ENCODE data around the gene KIAA0825.
"Not testable (repeated sequence)": the region's sequence is repeated elsewhere in the genome, so short reads cannot be mapped to it uniquely, and the experiment has no call there.

KIAA0825 gene

GRCh38 chr5:94618493-94619328 is at the start of gene KIAA0825, which contains the start of gene SLF1:
KIAA0825 (minus strand) TSS chr5:94618604; CDS start chr5:94537126, 81,478 bp downstream.
SLF1 (plus strand) TSS chr5:94618669; CDS start chr5:94628811, 10,142 bp downstream.
- DNase-seq, result peak; percentile 72

GRCh38 chr5:94667937-94668336 is 49.5 kb upstream of the KIAA0825 start:
- DNase-seq, result no peak

GRCh38 chr5:94661086-94661485 is 42.7 kb upstream of the KIAA0825 start:
- no peak for DNase-seq

- DNase-seq, result no peak
These were observed 42.1 kb upstream of the KIAA0825 start for GRCh38 chr5:94660506-94660905.

- no peak for DNase-seq
These were observed 39.9 kb upstream of the KIAA0825 start for GRCh38 chr5:94658272-94658671.

GRCh38 chr5:94649874-94650273 is 31.5 kb upstream of the KIAA0825 start:
- DNase-seq, result no peak

GRCh38 chr5:94646758-94647157 is 28.4 kb upstream of the KIAA0825 start:
- no peak for DNase-seq

GRCh38 chr5:94645053-94645452 is 26.6 kb upstream of the KIAA0825 start:
- no peak for DNase-seq

- DNase-seq, result no peak
These were observed 21.8 kb upstream of the KIAA0825 start for GRCh38 chr5:94640176-94640575.

GRCh38 chr5:94632024-94632423 is 13.6 kb upstream of the KIAA0825 start:
- DNase-seq, result no peak

- DNase-seq, result no peak
These were observed 8.8 kb upstream of the KIAA0825 start for GRCh38 chr5:94627191-94627590.

GRCh38 chr5:94623877-94624276 is 5.5 kb upstream of the KIAA0825 start:
- no peak for DNase-seq

GRCh38 chr5:94623011-94623410 is 4.6 kb upstream of the KIAA0825 start:
- no peak for DNase-seq

GRCh38 chr5:94621763-94622162 is 3.4 kb upstream of the KIAA0825 start:
- no peak for DNase-seq

GRCh38 chr5:94620256-94620655 is 1.9 kb upstream of the KIAA0825 start:
- DNase-seq, result no peak

GRCh38 chr5:94618029-94618492 is 343 bp downstream of the KIAA0825 start:
- peak; percentile 23 for DNase-seq

- no peak for DNase-seq
These were observed 2.5 kb downstream of the KIAA0825 start for GRCh38 chr5:94615862-94616261.

GRCh38 chr5:94614156-94614805 is 4.1 kb downstream of the KIAA0825 start:
- DNase-seq, result no peak

GRCh38 chr5:94613583-94613982 is 4.8 kb downstream of the KIAA0825 start:
- no peak for DNase-seq

- no peak for DNase-seq
These were observed 23.0 kb downstream of the KIAA0825 start for GRCh38 chr5:94595281-94595840.

GRCh38 chr5:94577466-94578245 is 40.7 kb downstream of the KIAA0825 start:
- no peak for DNase-seq

- DNase-seq, result no peak
These were observed 43.2 kb downstream of the KIAA0825 start for GRCh38 chr5:94575196-94575595.

- not testable (repeated sequence) for DNase-seq
These were observed 45.1 kb downstream of the KIAA0825 start for GRCh38 chr5:94573349-94573748.
